Renal pelvis (tissue), 4 donors: ENCODE measurements around the gene CACNA2D2. TPM values are rescaled to one million over a fixed set of nuclear protein-coding genes. Genes with fewer than 3 reads are reported as not detected.

Source experiments
- DNase-seq: peaks from one replicate; pipeline ENCODE4 v3.0.0-alpha.2; 2013
- polyA plus RNA-seq, 3 donors: library from polyadenylated mRNA; unstranded; fragments of 120-200 nt; gene quantifications; one replicate each; pipeline ENCODE4 v1.2.1, GENCODE V29; 2013; ENCODE audit not compliant: insufficient read length in 3 of 3

Gene CACNA2D2
- polyA plus RNA-seq, 3 donors = 17.2 to 18.3 (median 17.9) TPM

GRCh38 chr3:50428007-50428633 is 75.3 kb downstream of the CACNA2D2 start:
- no peak for DNase-seq

DNA sequence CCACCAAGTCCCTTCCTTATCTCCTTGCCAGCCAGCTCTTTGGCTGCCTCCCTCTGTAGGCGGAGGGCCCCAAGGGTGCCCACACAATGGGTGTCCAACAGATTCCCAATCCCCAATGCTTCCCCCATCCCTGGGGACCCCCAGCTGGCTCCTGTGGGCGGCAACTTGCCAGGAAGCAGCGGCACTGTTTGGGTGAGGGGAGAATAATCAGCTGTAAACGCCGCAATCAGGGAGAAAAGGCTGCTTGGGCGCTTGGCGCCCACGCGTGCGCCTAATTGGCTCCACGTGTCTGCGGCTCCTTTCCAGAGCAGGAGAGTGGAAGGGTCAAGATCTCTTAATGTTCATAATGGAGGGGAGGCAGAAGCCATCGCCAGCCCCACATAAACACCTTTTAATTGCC is 76.2 kb downstream of the CACNA2D2 start:
- no peak for DNase-seq

DNA sequence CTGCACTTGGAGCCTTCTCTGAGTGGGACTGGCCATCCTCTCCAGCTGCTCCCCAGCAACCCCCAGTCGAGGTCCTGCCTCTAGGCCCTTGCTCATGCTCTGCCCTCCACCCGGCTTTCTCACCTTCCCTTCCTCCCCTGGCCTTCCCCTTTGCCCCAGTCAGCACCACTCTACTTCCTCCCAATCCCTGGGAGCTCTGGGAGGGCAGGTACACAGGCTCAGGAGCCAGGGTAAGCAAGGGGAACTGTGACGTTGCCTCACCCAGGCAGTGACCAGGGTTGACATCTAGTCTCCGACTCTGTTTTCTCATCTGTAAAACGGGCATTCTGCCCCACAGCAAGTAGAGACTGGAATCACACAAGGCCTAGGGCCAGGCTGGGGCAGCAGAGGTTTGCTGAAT is 77.5 kb downstream of the CACNA2D2 start:
- DNase-seq = no peak

- DNase-seq = no peak
These were observed 79.9 kb downstream of the CACNA2D2 start for GRCh38 chr3:50423543-50423942.

DNA sequence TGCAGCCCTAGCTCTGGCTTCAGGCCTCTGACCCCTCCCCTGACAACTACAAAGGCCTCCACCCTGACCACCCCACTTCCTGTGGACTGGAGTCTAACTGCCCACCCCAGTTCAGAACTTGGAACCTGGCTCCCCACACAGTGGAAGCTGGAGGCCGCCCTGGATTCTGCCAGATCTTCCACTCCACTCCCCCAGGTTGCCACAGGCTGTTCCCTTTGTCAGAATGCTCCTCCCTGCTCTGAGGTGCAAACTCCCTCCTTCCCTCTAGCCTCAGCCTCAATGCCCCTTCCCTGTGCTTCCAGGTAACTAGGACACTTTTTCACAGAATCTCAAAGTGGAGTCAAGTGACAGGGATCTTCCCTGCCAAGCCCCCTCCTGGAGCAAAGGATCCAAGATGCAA is 81.3 kb downstream of the CACNA2D2 start:
- DNase-seq = no peak

DNA sequence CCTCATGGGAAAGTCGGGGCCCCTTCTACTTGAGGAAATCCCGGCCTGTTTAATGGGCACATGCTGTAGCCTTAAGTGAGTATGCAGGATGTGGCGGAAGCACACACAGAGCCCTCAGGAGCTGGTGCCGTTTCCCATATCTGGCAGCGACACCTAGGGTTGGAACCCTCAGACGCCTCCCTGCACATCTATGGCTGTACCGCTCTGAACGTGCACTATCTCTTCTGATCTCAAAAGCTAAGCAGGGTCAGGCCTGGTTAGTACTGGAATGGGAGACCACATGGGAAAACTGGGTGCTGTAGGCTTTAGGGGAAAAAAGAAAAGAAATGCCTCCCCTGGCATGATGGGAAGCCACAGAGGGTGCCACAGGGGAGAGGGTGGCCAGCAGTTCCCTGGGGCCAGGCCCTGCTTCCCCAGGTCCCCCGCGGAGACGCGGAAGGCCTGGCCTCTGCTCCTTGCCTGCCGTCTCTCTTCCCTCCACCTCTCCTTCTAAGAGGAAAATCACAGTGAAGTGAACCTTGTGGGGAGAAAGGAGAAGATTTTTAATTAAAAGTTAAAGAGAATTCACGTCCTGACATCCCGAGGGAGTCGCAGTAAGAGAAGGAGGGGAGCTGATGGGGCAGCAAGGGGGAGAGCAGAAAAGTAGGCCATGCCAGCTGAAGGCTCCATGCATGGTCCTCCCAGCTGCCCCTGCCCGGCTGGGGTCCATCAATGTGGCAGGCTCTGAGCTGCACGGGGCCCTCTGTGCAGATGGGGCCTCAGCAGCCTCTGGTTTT is 83.7 kb downstream of the CACNA2D2 start:
- DNase-seq = no peak

DNA sequence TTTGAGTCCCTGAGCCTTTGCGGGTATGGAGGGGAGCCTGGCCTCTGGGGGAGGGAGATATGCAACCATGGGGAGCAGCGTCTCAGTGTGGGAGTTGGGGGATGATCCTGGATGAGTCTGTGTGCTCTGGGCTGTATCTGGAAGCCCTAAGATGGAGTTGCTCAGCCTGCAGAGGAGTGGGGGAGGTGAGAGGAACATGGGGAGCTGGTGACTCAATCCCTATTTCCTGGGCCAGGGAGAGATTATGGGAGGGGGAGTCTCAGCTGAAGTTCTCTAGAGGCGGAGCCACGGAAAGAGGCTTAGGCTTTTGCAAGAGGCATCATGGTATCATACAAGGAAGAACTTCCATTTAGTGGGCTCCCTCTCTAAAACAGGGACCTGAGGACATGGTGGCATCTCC is 84.6 kb downstream of the CACNA2D2 start:
- no peak for DNase-seq

DNA sequence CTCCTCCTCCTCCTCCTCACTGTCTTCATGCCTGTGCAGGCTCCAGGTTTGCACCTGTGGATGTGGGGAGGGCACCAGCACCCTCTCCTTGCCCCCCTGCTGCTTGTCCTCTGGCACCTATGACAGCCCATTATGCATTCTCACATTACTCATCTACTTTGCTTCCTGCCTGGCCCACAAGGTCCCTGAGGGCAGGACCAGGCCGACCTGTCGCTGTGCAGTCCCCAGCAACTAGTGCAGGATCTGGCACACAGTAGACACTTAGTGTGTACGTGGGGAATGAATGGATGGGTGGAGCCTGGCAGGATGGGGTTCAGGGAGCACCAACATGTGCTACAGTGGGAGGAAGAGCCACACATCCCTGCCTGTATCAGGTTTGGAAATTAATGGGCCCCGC is 85.8 kb downstream of the CACNA2D2 start:
- DNase-seq = no peak

DNA sequence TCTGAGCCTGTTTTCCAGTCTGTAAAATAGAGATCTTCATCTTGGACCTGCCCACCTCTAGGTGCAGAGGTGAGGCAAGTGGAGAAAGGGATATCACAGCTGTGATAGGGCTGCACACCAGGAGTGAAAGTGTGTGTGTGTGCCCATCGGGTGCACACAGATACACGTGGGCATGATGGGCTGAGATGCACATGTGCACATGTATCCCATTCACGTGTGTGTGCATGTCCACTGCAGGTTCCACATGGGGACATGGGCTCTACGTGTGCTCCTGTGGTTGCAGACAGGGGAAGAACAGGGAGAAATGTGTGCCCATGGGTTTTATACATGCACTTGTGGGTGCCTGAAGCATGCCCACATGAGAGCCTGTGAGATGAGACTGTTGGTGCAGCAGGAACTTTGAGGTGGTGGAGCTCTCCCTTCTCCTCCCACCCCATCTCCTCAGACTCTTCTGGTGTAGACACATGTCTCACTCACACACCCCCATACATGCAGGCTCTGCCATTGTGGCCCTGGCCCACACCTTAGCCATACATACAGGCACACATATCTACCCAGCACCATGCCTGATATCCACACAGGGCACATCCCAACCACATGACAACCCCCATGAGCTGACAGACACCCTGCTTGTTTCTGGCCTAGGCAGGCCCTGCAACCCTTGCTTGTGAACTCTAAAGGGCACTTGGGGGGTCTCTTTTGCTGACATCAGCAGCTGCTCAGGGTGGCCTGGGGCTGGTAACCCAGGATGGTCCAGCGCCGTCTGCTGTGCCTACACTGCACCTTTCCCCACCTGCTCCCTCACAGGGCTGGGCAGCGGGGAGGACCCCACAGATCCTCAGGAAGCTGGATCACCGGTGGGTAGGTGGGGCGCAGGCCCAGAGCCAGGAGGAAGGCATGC is 86.4 kb downstream of the CACNA2D2 start:
- DNase-seq = no peak

- DNase-seq = no peak
These were observed 87.6 kb downstream of the CACNA2D2 start for GRCh38 chr3:50415816-50416215.

DNA sequence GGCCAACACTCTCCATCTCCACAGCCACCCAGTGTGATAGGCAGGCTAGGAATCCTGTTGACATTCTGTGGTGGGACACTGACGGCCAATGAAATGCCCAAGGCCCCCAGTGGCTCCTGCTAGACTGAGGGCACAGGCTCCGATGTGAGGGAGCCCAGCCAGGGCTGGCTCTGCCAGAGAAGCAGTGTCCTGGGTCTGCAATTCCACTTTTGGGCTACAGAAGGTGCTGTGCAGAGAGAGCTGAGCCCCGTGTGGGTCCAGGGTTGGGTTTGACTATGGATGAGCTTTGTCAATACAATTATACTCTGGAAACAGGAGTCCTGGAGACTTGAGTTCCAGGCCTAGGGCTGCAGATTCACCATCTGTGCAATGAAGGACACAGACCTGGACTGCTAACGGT is 88.4 kb downstream of the CACNA2D2 start:
- no peak for DNase-seq

DNA sequence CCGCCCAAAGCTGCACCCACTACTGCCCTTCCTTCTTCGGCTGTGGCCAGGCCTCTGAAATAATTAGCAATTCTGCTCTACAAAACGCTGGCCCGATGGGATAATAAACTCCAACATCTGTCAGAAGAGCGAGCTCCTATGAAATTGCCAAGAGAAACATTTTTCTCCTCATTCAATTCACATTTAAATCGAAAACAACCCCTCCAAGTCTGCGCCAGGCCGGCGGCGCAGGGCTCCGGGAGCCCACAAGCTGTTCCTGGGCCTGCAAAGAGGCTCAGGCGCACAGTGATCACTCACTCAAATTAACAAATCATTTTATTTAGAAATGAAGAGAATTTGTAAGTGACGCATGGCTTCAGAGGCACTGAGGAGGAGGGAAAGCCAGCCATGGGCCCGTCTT is 88.8 kb downstream of the CACNA2D2 start:
- no peak for DNase-seq

GRCh38 chr3:50412231-50412754 is 91.1 kb downstream of the CACNA2D2 start:
- DNase-seq = no peak

DNA sequence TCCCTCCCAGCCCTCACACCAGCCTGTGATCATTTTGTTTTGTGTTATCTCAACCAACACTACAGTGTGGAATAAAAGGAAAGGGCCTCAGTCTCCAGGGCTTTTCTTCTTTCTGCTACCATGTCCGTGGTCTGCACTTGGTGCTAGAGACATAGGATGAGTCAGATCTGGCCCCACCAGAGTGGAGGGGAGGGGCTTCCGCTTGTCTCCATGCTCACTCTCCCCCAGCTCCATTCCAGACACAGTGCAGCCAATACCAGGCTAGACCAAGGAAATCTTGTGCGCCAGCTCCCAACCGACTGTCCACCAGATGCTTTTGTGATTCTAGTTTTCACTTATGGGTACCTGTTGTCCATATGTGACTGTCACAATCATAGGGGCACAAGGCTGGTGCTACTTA is 92.2 kb downstream of the CACNA2D2 start:
- DNase-seq = no peak

- no peak for DNase-seq
These were observed 92.8 kb downstream of the CACNA2D2 start for GRCh38 chr3:50410608-50411139.

DNA sequence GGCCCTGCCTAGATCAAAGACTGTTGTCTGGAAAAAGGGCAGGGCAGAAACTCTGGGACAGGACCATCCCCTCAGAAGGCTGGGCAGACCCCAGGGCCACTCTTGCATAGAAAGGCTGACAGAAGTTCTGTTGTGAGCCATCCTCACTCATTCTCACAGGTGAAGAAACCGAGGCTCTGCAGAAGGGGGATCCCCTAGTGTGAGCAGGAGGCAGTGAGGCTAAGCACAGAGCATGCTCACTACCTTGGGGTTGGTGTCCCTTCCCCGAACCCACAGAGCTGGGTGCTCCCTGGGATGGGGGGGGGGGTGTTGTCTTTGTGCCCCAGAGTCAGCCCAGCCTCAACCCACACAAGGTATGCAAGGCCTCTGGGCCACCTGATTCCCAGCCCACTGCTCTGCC is 93.2 kb downstream of the CACNA2D2 start:
- no peak for DNase-seq

DNA sequence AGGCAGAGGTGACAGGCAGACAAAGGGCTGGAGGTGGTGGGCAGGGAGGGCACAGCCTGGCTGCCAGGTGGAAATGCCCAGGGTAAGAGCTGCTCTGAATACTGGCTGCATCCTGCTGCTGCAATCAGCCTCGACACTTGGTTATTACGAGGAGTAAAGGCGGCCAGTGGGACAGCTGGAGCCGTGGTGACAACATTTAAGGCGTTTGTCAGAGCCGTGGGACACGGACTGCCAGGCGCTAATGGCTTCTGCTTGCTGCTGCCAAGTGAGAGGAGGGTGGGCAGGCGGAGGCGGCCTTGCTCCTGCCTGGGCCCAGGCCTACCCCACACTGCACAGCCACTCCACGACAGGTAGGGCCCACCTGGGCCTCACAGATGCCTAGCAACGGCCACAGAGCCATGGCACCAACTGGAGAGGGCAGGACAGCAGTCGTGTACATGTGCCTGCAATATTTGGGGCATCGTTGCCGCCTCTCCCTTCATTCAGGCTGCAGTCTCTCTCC is 94.9 kb downstream of the CACNA2D2 start:
- DNase-seq = no peak

GRCh38 chr3:50406487-50406886 is 96.9 kb downstream of the CACNA2D2 start:
- no peak for DNase-seq

- DNase-seq = no peak
These were observed 98.2 kb downstream of the CACNA2D2 start for GRCh38 chr3:50405249-50405648.

DNA sequence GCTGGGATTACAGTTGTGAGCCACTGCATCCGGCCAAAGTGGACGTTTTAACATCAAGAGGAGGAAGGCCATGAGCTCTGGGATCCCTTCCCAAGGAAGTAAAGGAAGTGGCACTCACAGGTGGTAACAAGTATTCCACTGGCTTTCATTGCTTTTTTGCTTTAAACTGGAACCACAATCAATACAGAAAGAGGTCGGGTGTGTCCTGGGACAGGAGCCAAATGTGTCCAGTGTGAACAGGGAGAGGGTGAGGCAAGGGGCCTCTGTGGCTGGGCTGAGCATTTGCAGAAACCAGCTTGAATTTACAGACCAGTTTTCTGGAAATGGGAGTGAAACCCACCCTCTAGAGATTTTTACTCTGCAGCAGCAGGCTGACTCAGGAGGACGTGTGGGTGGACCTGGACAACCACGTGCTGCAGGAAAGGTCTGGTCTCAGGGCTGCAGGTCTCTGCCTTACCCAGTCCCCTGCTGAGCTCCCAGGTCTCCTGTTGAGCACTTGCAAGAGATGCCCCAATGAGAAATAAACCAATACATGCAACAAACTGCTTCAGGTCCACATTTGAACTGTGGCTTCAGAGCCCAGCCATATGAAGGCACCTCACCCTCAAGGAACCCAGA is 101.3 kb downstream of the CACNA2D2 start:
- no peak for DNase-seq

- no peak for DNase-seq
These were observed 106.9 kb downstream of the CACNA2D2 start for GRCh38 chr3:50396502-50396901.
